HG02798 (cell line): Measurements from ENCODE around the gene HERPUD1.
"Not testable (repeated sequence)": the region's sequence is repeated elsewhere in the genome, so short reads cannot be mapped to it uniquely, and the experiment has no call there.

Experiments used
- ATAC-seq: cut with Tn5 transposase; IDR thresholded peaks from one replicate; pipeline ENCODE4 v1.9.1; 2021; ENCODE audit warnings: mild to moderate bottlenecking; ENCODE audit not compliant: unreplicated experiment, poor library complexity

The HERPUD1 gene

GRCh38 chr16:56974549-56975300 is 42.8 kb downstream of the HERPUD1 start:
- no peak for ATAC-seq

GRCh38 chr16:56975714-56976113 is 43.8 kb downstream of the HERPUD1 start:
- ATAC-seq, result no peak

GRCh38 chr16:56977216-56977615 is 45.3 kb downstream of the HERPUD1 start:
- no peak for ATAC-seq

GRCh38 chr16:56977823-56978430 is 46.0 kb downstream of the HERPUD1 start:
- no peak for ATAC-seq

- no peak for ATAC-seq
Measured at GRCh38 chr16:56980201-56980535, 48.2 kb downstream of the HERPUD1 start.

GRCh38 chr16:56980792-56981724 is 49.1 kb downstream of the HERPUD1 start:
- ATAC-seq, result peak; percentile 40

GRCh38 chr16:56981729-56982271 is 49.9 kb downstream of the HERPUD1 start:
- ATAC-seq, result no peak

- no peak for ATAC-seq
Measured at GRCh38 chr16:56982695-56983094, 50.8 kb downstream of the HERPUD1 start.

GRCh38 chr16:56983211-56983751 is 51.3 kb downstream of the HERPUD1 start:
- ATAC-seq, result no peak

- no peak for ATAC-seq
Measured at GRCh38 chr16:56984639-56985038, 52.7 kb downstream of the HERPUD1 start.

GRCh38 chr16:56985288-56985961 is 53.5 kb downstream of the HERPUD1 start:
- ATAC-seq, result no peak

- ATAC-seq, result no peak
Measured at GRCh38 chr16:56985962-56986360, 54.0 kb downstream of the HERPUD1 start.

GRCh38 chr16:56986361-56986760 is 54.4 kb downstream of the HERPUD1 start:
- no peak for ATAC-seq

- not testable (repeated sequence) for ATAC-seq
Measured at GRCh38 chr16:56986908-56987307, 55.0 kb downstream of the HERPUD1 start.

- no peak for ATAC-seq
Measured at GRCh38 chr16:56987692-56988091, 55.8 kb downstream of the HERPUD1 start.

GRCh38 chr16:56988161-56988947 is 56.4 kb downstream of the HERPUD1 start:
- ATAC-seq, result no peak

GRCh38 chr16:56988948-56989945 is 57.3 kb downstream of the HERPUD1 start, which contains the start of gene NLRC5:
TSS of gene NLRC5 (plus strand) at chr16:56989557. CDS start at chr16:57020713, 31,156 bp downstream.
- ATAC-seq, result peak; percentile 75

GRCh38 chr16:56989988-56990387 is 58.0 kb downstream of the HERPUD1 start:
- no peak for ATAC-seq
